GM12873 (cell line): ENCODE measurements around the gene CDH20.
A peak's percentile ranks its signal among the peaks of the same experiment; 100 is the strongest.

Experiments
- TF ChIP-seq, protein P1 (sequence below): IDR thresholded peaks from 2 replicates; pipeline ENCODE4 v1.5.1; 2012; ENCODE audit warnings: low read depth, mild to moderate bottlenecking, moderate library complexity, low read length, control low read depth; ENCODE audit not compliant: insufficient read depth; ENCODE audit errors: missing control alignments

The CDH20 gene

DNA sequence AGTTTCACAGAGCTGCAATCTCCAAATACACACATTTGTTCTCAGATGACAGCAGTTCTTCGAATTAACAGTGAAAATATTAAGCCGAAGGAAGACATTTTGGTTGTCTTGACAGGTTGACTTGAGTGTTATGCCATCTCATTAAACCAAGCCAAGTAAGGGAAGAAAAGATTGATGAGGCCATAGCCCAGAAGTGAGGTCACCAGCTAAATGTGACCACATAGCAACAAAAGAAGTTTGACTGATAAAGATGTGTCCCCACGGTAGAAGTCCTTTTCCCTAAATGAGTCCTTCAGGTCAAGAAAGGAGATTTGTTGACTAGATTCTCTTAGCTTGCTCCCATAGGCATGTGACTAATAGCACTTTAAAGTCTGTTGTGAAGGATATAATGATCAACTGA is 156.1 kb downstream of the CDH20 start:
- TF ChIP-seq, protein P1, sequence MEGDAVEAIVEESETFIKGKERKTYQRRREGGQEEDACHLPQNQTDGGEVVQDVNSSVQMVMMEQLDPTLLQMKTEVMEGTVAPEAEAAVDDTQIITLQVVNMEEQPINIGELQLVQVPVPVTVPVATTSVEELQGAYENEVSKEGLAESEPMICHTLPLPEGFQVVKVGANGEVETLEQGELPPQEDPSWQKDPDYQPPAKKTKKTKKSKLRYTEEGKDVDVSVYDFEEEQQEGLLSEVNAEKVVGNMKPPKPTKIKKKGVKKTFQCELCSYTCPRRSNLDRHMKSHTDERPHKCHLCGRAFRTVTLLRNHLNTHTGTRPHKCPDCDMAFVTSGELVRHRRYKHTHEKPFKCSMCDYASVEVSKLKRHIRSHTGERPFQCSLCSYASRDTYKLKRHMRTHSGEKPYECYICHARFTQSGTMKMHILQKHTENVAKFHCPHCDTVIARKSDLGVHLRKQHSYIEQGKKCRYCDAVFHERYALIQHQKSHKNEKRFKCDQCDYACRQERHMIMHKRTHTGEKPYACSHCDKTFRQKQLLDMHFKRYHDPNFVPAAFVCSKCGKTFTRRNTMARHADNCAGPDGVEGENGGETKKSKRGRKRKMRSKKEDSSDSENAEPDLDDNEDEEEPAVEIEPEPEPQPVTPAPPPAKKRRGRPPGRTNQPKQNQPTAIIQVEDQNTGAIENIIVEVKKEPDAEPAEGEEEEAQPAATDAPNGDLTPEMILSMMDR = no peak

- TF ChIP-seq, protein P1 = no peak
Measured at GRCh38 chr18:61496374-61496773, 163.1 kb downstream of the CDH20 start.

DNA sequence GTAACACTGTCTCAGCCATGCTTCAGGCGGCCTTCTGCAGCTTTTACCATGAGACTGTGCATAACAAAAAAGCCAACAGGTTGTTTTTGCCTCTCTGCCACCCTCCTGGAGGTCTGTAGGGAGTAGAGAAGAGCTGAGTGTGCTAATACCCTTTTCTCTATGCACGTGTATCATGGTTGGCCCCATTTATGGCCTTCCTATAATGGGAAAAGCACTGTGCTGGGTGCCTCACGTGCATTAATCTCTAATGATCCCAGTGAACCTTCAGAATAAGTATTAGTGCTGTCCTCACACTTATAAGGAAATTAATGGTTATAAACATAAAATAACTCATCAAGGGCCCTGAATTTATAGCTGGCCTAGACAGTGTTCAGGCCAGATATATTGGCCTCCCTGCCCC is 164.2 kb downstream of the CDH20 start:
- TF ChIP-seq, protein P1 = no peak

GRCh38 chr18:61502472-61502871 is 169.2 kb downstream of the CDH20 start:
- TF ChIP-seq, protein P1 = peak; percentile 68

DNA sequence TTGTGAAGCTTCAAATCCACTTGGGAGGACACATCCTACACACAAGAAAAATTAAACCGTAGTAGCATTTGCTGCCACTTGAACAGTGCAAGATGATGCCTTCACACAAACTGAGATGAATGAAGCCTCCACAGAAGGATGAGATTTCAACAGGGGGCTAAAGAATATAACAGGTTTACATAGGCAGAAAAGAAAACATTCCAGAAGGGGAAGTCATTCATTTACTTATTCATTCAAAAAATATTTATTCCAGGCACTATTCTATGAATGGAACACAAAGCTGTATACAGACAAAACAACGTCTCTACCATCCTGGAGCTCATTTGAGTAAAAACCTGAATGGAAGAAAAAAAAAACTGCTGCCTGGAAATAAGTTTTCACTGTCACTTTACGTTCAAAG is 170.5 kb downstream of the CDH20 start:
- TF ChIP-seq, protein P1 = no peak

- TF ChIP-seq, protein P1 = no peak
Measured at GRCh38 chr18:61528961-61529360, 195.7 kb downstream of the CDH20 start.

- TF ChIP-seq, protein P1 = no peak
Measured at GRCh38 chr18:61530681-61531080, 197.5 kb downstream of the CDH20 start.
